Uterus (tissue), 4 donors: Measurements from ENCODE around the gene AMOTL1. TPM values are rescaled to one million over a fixed set of nuclear protein-coding genes. Genes with fewer than 3 reads are reported as not detected.
"Not testable (repeated sequence)": the region's sequence is repeated elsewhere in the genome, so short reads cannot be mapped to it uniquely, and the experiment has no call there.

ENCODE experiments used
- DNase-seq, 2 donors: peaks; one replicate each; pipeline ENCODE4 v3.0.0-alpha.2; 2019 to 2020
- H3K27ac ChIP-seq, 2 donors: fragments of 200-600 bp; sonication (generic); 1 replicate in 1 of 2; 2 replicates in 1 of 2; pipeline ENCODE4 v1.5.1; 2016 to 2018
- H3K27me3 ChIP-seq, 2 donors: fragments of 200-600 bp; sonication (generic); one replicate each; pipeline ENCODE4 v1.5.1; 2018 to 2019; ENCODE audit warnings: control low read depth in 1 of 2
- H3K36me3 ChIP-seq, 2 donors: fragments of 200-600 bp; sonication (generic); one replicate each; pipeline ENCODE4 v1.5.1; 2019; ENCODE audit warnings: control low read depth in 1 of 2
- H3K4me1 ChIP-seq, 2 donors: fragments of 200-600 bp; sonication (generic); one replicate each; pipeline ENCODE4 v1.5.1; 2018 to 2019; ENCODE audit warnings: control low read depth in 1 of 2
- H3K4me3 ChIP-seq, 2 donors: fragments of 200-600 bp; sonication (generic); 1 replicate in 1 of 2; 2 replicates in 1 of 2; pipeline ENCODE4 v1.5.1; 2018 to 2019; ENCODE audit warnings: mild to moderate bottlenecking in 1 of 2
- H3K9me3 ChIP-seq, 2 donors: fragments of 200-600 bp; sonication (generic); one replicate each; pipeline ENCODE4 v1.5.1; 2019; ENCODE audit warnings: control low read depth in 1 of 2
- POLR2A ChIP-seq, 2 donors: fragments of 450-650 bp; IDR thresholded peaks; one replicate each; pipeline ENCODE4 v1.6.1; 2016; ENCODE audit warnings: antibody characterized with exemption in 2 of 2, mild to moderate bottlenecking in 1 of 2, moderate library complexity in 1 of 2
- intact Hi-C: fragments of 100-400 bp; cut with DNase I; formaldehyde crosslinking; loops from one replicate; pipeline ENCODE4 v1.15.1; 2023; ENCODE audit warnings: low total_unique reads
- total RNA-seq, 4 donors: library from RNA; depleted of rRNA in 3 of 4; stranded (reverse); fragments of >200 nt in 3 of 4; gene quantifications; one replicate each; pipeline versions ENCODE4 v1.1.0 to v1.2.4, GENCODE V29; 2014 to 2023
- TF ChIP-seq, protein P1 (sequence below), 4 experiments: fragments of 200-600 bp in 2 of 4; fragments of 450-650 bp in 2 of 4; sonication (generic) in 2 of 4; IDR thresholded peaks; one replicate each; pipeline ENCODE4 v1.5.1; 2016 to 2019; ENCODE audit warnings: antibody characterized with exemption in 4 of 4, mild to moderate bottlenecking in 2 of 4, moderate library complexity in 1 of 4
- donor health status: DM: yes; HTN: yes; CAD: no.

The AMOTL1 gene
- total RNA-seq, 4 donors from 2014 or later = 20.6 to 107 (median 41.5) TPM

GRCh38 chr11:94909371-94909820 lies 141.2 kb downstream of the AMOTL1 start:
- Histone ChIP-seq H3K27me3 (no peaks in the 10 kb centered on the region), H3K4me3 (no peak overlapping the region), H3K4me1 (no peaks in the 10 kb centered on the region), H3K27ac (no peak overlapping the region), H3K36me3 (no peaks in the 10 kb centered on the region), H3K9me3 (no peaks in the 10 kb centered on the region)
- TF ChIP-seq, protein P1, sequence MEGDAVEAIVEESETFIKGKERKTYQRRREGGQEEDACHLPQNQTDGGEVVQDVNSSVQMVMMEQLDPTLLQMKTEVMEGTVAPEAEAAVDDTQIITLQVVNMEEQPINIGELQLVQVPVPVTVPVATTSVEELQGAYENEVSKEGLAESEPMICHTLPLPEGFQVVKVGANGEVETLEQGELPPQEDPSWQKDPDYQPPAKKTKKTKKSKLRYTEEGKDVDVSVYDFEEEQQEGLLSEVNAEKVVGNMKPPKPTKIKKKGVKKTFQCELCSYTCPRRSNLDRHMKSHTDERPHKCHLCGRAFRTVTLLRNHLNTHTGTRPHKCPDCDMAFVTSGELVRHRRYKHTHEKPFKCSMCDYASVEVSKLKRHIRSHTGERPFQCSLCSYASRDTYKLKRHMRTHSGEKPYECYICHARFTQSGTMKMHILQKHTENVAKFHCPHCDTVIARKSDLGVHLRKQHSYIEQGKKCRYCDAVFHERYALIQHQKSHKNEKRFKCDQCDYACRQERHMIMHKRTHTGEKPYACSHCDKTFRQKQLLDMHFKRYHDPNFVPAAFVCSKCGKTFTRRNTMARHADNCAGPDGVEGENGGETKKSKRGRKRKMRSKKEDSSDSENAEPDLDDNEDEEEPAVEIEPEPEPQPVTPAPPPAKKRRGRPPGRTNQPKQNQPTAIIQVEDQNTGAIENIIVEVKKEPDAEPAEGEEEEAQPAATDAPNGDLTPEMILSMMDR (IDR thresholded peaks at IDR 0.05) = no peak
- no peak for TF ChIP-seq POLR2A (IDR thresholded peaks at IDR 0.05)
- no peak for DNase-seq
- intact Hi-C loops = no loop called here

DNA sequence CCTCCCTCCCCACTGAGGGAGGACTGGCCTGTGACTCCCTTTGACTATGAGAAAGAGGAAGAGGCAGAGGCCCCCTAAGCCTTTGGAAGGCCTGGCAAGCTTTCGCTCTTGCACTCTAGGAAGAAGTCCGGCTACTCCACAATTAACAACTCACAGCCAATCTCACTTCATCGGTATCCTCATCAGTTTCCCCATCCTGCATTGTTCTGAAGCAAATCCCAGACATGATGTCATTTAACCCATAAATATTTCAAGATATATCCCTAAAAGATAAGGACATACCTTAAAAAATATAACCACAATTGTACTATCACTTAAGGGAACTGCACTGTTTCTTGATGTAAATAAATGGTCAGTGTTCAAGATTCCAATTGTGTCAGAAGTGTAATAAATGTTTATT lies 142.1 kb downstream of the AMOTL1 start:
- intact Hi-C loops = no loop called here
- no peak for DNase-seq
- TF ChIP-seq POLR2A (IDR thresholded peaks at IDR 0.05) = no peak
- TF ChIP-seq, protein P1 (IDR thresholded peaks at IDR 0.05) = no peak
- no peaks in the 10 kb centered on the region for H3K9me3 ChIP-seq
- H3K36me3 ChIP-seq = no peaks in the 10 kb centered on the region
- peak overlapping the region in 1 of 2 donors; percentile 20 for H3K27ac ChIP-seq
- H3K4me1 ChIP-seq = no peaks in the 10 kb centered on the region
- H3K27me3 ChIP-seq = no peaks in the 10 kb centered on the region
- no peak overlapping the region for H3K4me3 ChIP-seq

- Histone ChIP-seq H3K4me1 (no peaks in the 10 kb centered on the region), H3K36me3 (no peaks in the 10 kb centered on the region), H3K27ac (peak overlapping the region in 1 of 2 donors; percentile 20), H3K4me3 (no peak overlapping the region), H3K9me3 (no peaks in the 10 kb centered on the region), H3K27me3 (no peaks in the 10 kb centered on the region)
- TF ChIP-seq, protein P1 (IDR thresholded peaks at IDR 0.05) = no peak
- TF ChIP-seq POLR2A (IDR thresholded peaks at IDR 0.05) = no peak
- DNase-seq = no peak
- intact Hi-C loops = no loop called here
Measured at GRCh38 chr11:94910779-94911178, 142.6 kb downstream of the AMOTL1 start.

DNA sequence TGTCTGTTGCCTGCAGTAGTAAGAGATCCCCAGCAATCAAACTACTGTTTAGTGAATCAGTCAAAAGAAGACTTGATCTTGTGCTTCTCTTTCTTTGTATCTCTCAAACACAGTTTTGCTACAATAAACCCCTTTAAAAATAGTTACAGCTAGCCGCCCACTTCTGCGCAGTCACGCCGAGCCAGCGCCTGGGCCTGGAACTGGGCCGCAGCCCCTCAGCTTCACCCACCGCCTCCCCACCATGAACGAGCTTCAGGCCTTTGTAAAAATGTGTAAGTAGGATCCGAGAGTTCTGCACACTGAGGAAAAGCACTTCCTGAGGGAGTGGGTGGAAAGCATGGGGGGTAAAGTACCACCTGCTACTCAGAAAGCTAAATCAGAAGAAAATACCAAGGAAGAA lies 144.7 kb downstream of the AMOTL1 start:
- no peaks in the 10 kb centered on the region for H3K27me3 ChIP-seq
- intact Hi-C loops = no loop called here
- no peaks in the 10 kb centered on the region for H3K4me1 ChIP-seq
- no peak for DNase-seq
- H3K36me3 ChIP-seq = no peaks in the 10 kb centered on the region
- no peaks in the 10 kb centered on the region for H3K9me3 ChIP-seq
- no peak overlapping the region for H3K27ac ChIP-seq
- TF ChIP-seq, protein P1 (IDR thresholded peaks at IDR 0.05) = no peak
- no peak for TF ChIP-seq POLR2A (IDR thresholded peaks at IDR 0.05)
- no peak overlapping the region for H3K4me3 ChIP-seq

GRCh38 chr11:94913718-94914394 lies 145.7 kb downstream of the AMOTL1 start:
- intact Hi-C loops, H3K27ac ChIP-seq, H3K9me3 ChIP-seq, DNase-seq, H3K36me3 ChIP-seq, H3K4me3 ChIP-seq, H3K27me3 ChIP-seq, H3K4me1 ChIP-seq: not testable (repeated sequence)
